ENCODE data around the gene ADAMTS5.

The ADAMTS5 gene

GRCh38 chr21:26946744-26947446 is 20.0 kb downstream of the ADAMTS5 start:
- no peak for DNase-seq

- DNase-seq, result no peak
Observed at GRCh38 chr21:26945916-26946675, 20.8 kb downstream of the ADAMTS5 start.

- no peak for DNase-seq
Observed at GRCh38 chr21:26943921-26944320, 23.0 kb downstream of the ADAMTS5 start.

GRCh38 chr21:26941421-26941820 is 25.5 kb downstream of the ADAMTS5 start:
- no peak for DNase-seq

- no peak for DNase-seq
Observed at GRCh38 chr21:26939601-26940111, 27.2 kb downstream of the ADAMTS5 start.

GRCh38 chr21:26936641-26937040 is 30.2 kb downstream of the ADAMTS5 start:
- no peak for DNase-seq

- no peak for DNase-seq
Observed at GRCh38 chr21:26935977-26936376, 30.9 kb downstream of the ADAMTS5 start.

GRCh38 chr21:26934383-26934782 is 32.5 kb downstream of the ADAMTS5 start:
- DNase-seq, result no peak

- DNase-seq, result no peak
Observed at GRCh38 chr21:26933448-26933847, 33.4 kb downstream of the ADAMTS5 start.

GRCh38 chr21:26925636-26926035 is 41.3 kb downstream of the ADAMTS5 start:
- DNase-seq, result no peak

- no peak for DNase-seq
Observed at GRCh38 chr21:26925122-26925521, 41.8 kb downstream of the ADAMTS5 start.

GRCh38 chr21:26923986-26924385 is 42.9 kb downstream of the ADAMTS5 start:
- DNase-seq, result no peak

GRCh38 chr21:26920055-26920454 is 46.8 kb downstream of the ADAMTS5 start:
- DNase-seq, result no peak

- no peak for DNase-seq
Observed at GRCh38 chr21:26918323-26919079, 48.4 kb downstream of the ADAMTS5 start.

- DNase-seq, result no peak
Observed at GRCh38 chr21:26916799-26917198, 50.1 kb downstream of the ADAMTS5 start.

- no peak for DNase-seq
Observed at GRCh38 chr21:26914557-26914956, 52.3 kb downstream of the ADAMTS5 start.

GRCh38 chr21:26912466-26912865 is 54.4 kb downstream of the ADAMTS5 start:
- DNase-seq, result no peak

GRCh38 chr21:26909972-26910371 is 56.9 kb downstream of the ADAMTS5 start:
- no peak for DNase-seq

GRCh38 chr21:26900980-26901379 is 65.9 kb downstream of the ADAMTS5 start:
- DNase-seq, result no peak

GRCh38 chr21:26892151-26892550 is 74.7 kb downstream of the ADAMTS5 start:
- no peak for DNase-seq

- no peak for DNase-seq
Observed at GRCh38 chr21:26888931-26889330, 78.0 kb downstream of the ADAMTS5 start.

GRCh38 chr21:26888256-26888655 is 78.6 kb downstream of the ADAMTS5 start:
- no peak for DNase-seq

- DNase-seq, result no peak
Observed at GRCh38 chr21:26887251-26887650, 79.6 kb downstream of the ADAMTS5 start.

GRCh38 chr21:26884436-26884835 is 82.5 kb downstream of the ADAMTS5 start:
- DNase-seq, result no peak

Data from activated T-cell treated with anti-CD3 and anti-CD28 coated beads, Interleukin-2, amount 50 U/mL, for 1 hour (primary cell).